Thymus (tissue), 11 donors: ENCODE data around the gene SLC9A8. TPM values are rescaled to one million over a fixed set of nuclear protein-coding genes. Genes with fewer than 3 reads are reported as not detected.

Experiments
- DNase-seq, 9 donors: peaks; one replicate each; pipeline ENCODE4 v3.0.0-alpha.2; 2013; ENCODE audit warnings: low spot score in 9 of 9, low read depth in 6 of 9, missing footprints in 1 of 9
- H3K27ac ChIP-seq, 2 donors: one replicate each; pipeline ENCODE4 v1.5.1; 2013; ENCODE audit warnings: control low read depth in 1 of 2, low read depth in 1 of 2, low read length in 1 of 2, mild to moderate bottlenecking in 1 of 2, moderate library complexity in 1 of 2
- H3K27me3 ChIP-seq, 2 donors: one replicate each; pipeline ENCODE4 v1.5.1; 2013; ENCODE audit warnings: low read length in 1 of 2; ENCODE audit not compliant: control insufficient read depth in 2 of 2, insufficient read depth in 1 of 2
- H3K36me3 ChIP-seq, 2 donors: one replicate each; pipeline ENCODE4 v1.5.1; 2013; ENCODE audit warnings: low read length in 1 of 2, mild to moderate bottlenecking in 1 of 2, moderate library complexity in 1 of 2; ENCODE audit not compliant: control insufficient read depth in 2 of 2, insufficient read depth in 2 of 2
- H3K4me1 ChIP-seq, 2 donors: one replicate each; pipeline ENCODE4 v1.5.1; 2013; ENCODE audit warnings: low read length in 2 of 2; ENCODE audit not compliant: control insufficient read depth in 2 of 2, insufficient read depth in 2 of 2
- H3K4me3 ChIP-seq, 2 donors: one replicate each; pipeline ENCODE4 v1.5.1; 2013; ENCODE audit warnings: low read length in 2 of 2, control low read depth in 1 of 2, mild to moderate bottlenecking in 1 of 2
- H3K9me3 ChIP-seq, 2 donors: one replicate each; pipeline ENCODE4 v1.5.1; 2013; ENCODE audit warnings: low read length in 1 of 2, mild to moderate bottlenecking in 1 of 2; ENCODE audit not compliant: control insufficient read depth in 2 of 2, insufficient read depth in 1 of 2
- WGBS: extraction: QIAGEN DNeasy Blood & Tissue Kit; methylation state at CpG from one replicate; pipeline ENCODE4 v1.1.7; 2013; 5-methylcytosine and 5-hydroxymethylcytosine counted together
- polyA plus RNA-seq: library from polyadenylated mRNA; stranded (reverse); fragments of 200-250 nt; gene quantifications from one replicate; pipeline ENCODE4 v1.2.3, GENCODE V29; 2013
- total RNA-seq: library from RNA; stranded (reverse); fragments of 120-200 nt; gene quantifications from one replicate; pipeline ENCODE4 v1.2.4, GENCODE V29; 2013
- donor health status: healthy.

The SLC9A8 gene
- total and polyA plus RNA-seq, 2 donors: 3.9 to 14.1 TPM

GRCh38 chr20:49910340-49910706 lies 97.7 kb downstream of the SLC9A8 start:
- no peak for DNase-seq
- Histone ChIP-seq H3K27me3 (no peaks in the 10 kb centered on the region), H3K4me1 (peaks cover 11% of the 10 kb centered on the region in 2 donors), H3K27ac (no peak overlapping the region), H3K9me3 (no peaks in the 10 kb centered on the region), H3K36me3 (peaks cover 29 to 50% of the 10 kb centered on the region in 2 donors), H3K4me3 (no peak overlapping the region)
- 92% methylated on average over 4 of the region's 4 CpGs for WGBS

- no peak for DNase-seq
- peaks cover 5 to 19% of the 10 kb centered on the region in 2 donors for H3K36me3 ChIP-seq
- no peaks in the 10 kb centered on the region for H3K9me3 ChIP-seq
- no peaks in the 10 kb centered on the region for H3K27me3 ChIP-seq
- peaks cover 11 to 17% of the 10 kb centered on the region in 2 donors for H3K4me1 ChIP-seq
- WGBS: 96% methylated on average over 16 of the region's 16 CpGs
- H3K4me3 ChIP-seq: no peak overlapping the region
- no peak overlapping the region for H3K27ac ChIP-seq
Measured at GRCh38 chr20:49913399-49914047, 100.9 kb downstream of the SLC9A8 start.

GRCh38 chr20:49914310-49915117 lies 101.9 kb downstream of the SLC9A8 start:
- Histone ChIP-seq H3K9me3 (no peaks in the 10 kb centered on the region), H3K27ac (peak overlapping the region; percentile 95 to 98), H3K36me3 (peaks cover 3 to 9% of the 10 kb centered on the region in 2 donors), H3K4me1 (peaks cover 11 to 17% of the 10 kb centered on the region in 2 donors), H3K4me3 (peak overlapping the region; percentile 81 to 98), H3K27me3 (no peaks in the 10 kb centered on the region)
- WGBS: 14% methylated on average over 19 of the region's 19 CpGs
- peak in 1 of 9 donors; percentile 39 for DNase-seq

- DNase-seq: no peak
- Histone ChIP-seq H3K9me3 (no peaks in the 10 kb centered on the region), H3K4me1 (peaks cover 11 to 17% of the 10 kb centered on the region in 2 donors), H3K4me3 (peak overlapping the region; percentile 81 to 98), H3K27ac (peak overlapping the region; percentile 95 to 98), H3K36me3 (peaks cover 3 to 6% of the 10 kb centered on the region in 2 donors), H3K27me3 (no peaks in the 10 kb centered on the region)
- under 1% methylated on average over 23 of the region's 23 CpGs for WGBS
Measured at GRCh38 chr20:49915118-49915379, 102.4 kb downstream of the SLC9A8 start.

- Histone ChIP-seq H3K36me3 (peaks cover under 1 to 3% of the 10 kb centered on the region in 2 donors), H3K4me1 (peaks cover 11 to 17% of the 10 kb centered on the region in 2 donors), H3K27me3 (no peaks in the 10 kb centered on the region), H3K27ac (peak within 1 kb of the TSS; percentile 95 to 98), H3K4me3 (peak within 1 kb of the TSS; percentile 81 to 98), H3K9me3 (no peaks in the 10 kb centered on the region)
- peak; percentile 84 to 95 (median 88) for DNase-seq
- WGBS: under 1% methylated on average over 69 of the region's 69 CpGs
Measured at GRCh38 chr20:49915380-49916145, 102.9 kb downstream of the SLC9A8 start, which contains the start of gene SPATA2. Gene SPATA2, minus strand, starts transcription at chr20:49915529. Its CDS starts 7,039 bp downstream, at chr20:49908490.

GRCh38 chr20:49916146-49917002 lies 103.7 kb downstream of the SLC9A8 start:
- H3K27ac ChIP-seq: no peak overlapping the region
- no peaks in the 10 kb centered on the region for H3K9me3 ChIP-seq
- H3K27me3 ChIP-seq: no peaks in the 10 kb centered on the region
- WGBS: 68% methylated on average over 19 of the region's 19 CpGs
- H3K4me3 ChIP-seq: peak overlapping the region; percentile 81 to 98
- no peak for DNase-seq
- peaks cover 11 to 17% of the 10 kb centered on the region in 2 donors for H3K4me1 ChIP-seq
- H3K36me3 ChIP-seq: no peaks in the 10 kb centered on the region

GRCh38 chr20:49918446-49918845 lies 105.8 kb downstream of the SLC9A8 start:
- H3K36me3 ChIP-seq: no peaks in the 10 kb centered on the region
- no peak for DNase-seq
- no peaks in the 10 kb centered on the region for H3K9me3 ChIP-seq
- H3K4me3 ChIP-seq: no peak overlapping the region
- 97% methylated on average over 3 of the region's 3 CpGs for WGBS
- H3K27me3 ChIP-seq: no peaks in the 10 kb centered on the region
- H3K27ac ChIP-seq: no peak overlapping the region
- peaks cover 11 to 17% of the 10 kb centered on the region in 2 donors for H3K4me1 ChIP-seq

- Histone ChIP-seq H3K4me1 (peaks cover 8 to 14% of the 10 kb centered on the region in 2 donors), H3K27me3 (no peaks in the 10 kb centered on the region), H3K9me3 (no peaks in the 10 kb centered on the region), H3K27ac (no peak overlapping the region), H3K36me3 (no peaks in the 10 kb centered on the region), H3K4me3 (no peak overlapping the region)
- no peak for DNase-seq
- WGBS: 86% methylated on average over 7 of the region's 7 CpGs
Measured at GRCh38 chr20:49919009-49919408, 106.4 kb downstream of the SLC9A8 start.
